Skeletal muscle satellite cell (primary cell): ENCODE data around the gene LRRC37A2. TPM values are rescaled to one million over a fixed set of nuclear protein-coding genes. Genes with fewer than 3 reads are reported as not detected.
"Not testable (repeated sequence)": the region's sequence is repeated elsewhere in the genome, so short reads cannot be mapped to it uniquely, and the experiment has no call there.

Source experiments
- H3K27me3 ChIP-seq: 2 replicates; pipeline ENCODE4 v1.7.0; 2013; ENCODE audit warnings: low read length; ENCODE audit not compliant: control insufficient read depth, insufficient read depth
- H3K36me3 ChIP-seq: 2 replicates; pipeline ENCODE4 v1.7.0; 2013; ENCODE audit warnings: mild to moderate bottlenecking, control low read depth, low read length; ENCODE audit not compliant: insufficient read depth
- H3K4me1 ChIP-seq: 2 replicates; pipeline ENCODE4 v1.7.0; 2013; ENCODE audit warnings: low read length; ENCODE audit not compliant: control insufficient read depth, insufficient read depth
- H3K4me2 ChIP-seq: 2 replicates; pipeline ENCODE4 v1.7.0; 2013; ENCODE audit warnings: mild to moderate bottlenecking, low read length
- H3K4me3 ChIP-seq: 2 replicates; pipeline ENCODE4 v1.7.0; 2013; ENCODE audit warnings: low read length
- H3K9ac ChIP-seq: 2 replicates; pipeline ENCODE4 v1.7.0; 2013; ENCODE audit warnings: mild to moderate bottlenecking, low read depth, low read length, moderate library complexity
- H3K9me3 ChIP-seq: replicated peaks from 2 replicates; pipeline ENCODE4 v1.7.0; 2013; ENCODE audit warnings: mild to moderate bottlenecking, control low read depth, low read length
- total RNA-seq: library from RNA; depleted of rRNA; stranded (reverse); fragments of >200 nt; gene quantifications from 2 replicates; pipeline ENCODE4 v1.2.3, GENCODE V29; 2012; rRNA removed

LRRC37A2 gene
- total RNA-seq, result 2.5 and 5.0 TPM in 2 replicates

DNA sequence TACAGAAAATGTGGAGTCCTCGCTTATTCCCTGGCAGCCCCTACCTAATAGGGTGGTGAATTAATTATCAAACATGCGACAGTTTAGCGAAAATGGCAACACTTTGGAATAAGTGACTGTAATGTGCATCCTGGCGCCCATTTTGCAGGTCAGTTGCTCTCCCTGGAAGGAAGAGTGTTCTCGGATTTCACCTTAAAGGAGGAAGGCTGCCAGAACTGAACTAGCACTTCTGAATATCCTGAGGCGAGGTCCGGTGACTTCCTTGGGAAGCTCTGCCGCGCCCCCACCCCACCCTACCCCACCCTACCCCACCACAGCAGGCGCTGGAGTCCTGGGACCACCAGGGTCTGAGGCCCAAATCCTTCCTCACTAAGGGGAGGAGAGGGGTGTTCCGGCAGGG lies at the start of gene LRRC37A2:
Gene LRRC37A2 (plus strand): TSS at position 301 of the 400 bp plus-strand sequence. CDS start 245 bp downstream, outside the sequence.
- not testable (repeated sequence) for H3K4me3 ChIP-seq, H3K4me2 ChIP-seq, H3K9me3 ChIP-seq, H3K36me3 ChIP-seq, H3K4me1 ChIP-seq, H3K27me3 ChIP-seq, H3K9ac ChIP-seq

DNA sequence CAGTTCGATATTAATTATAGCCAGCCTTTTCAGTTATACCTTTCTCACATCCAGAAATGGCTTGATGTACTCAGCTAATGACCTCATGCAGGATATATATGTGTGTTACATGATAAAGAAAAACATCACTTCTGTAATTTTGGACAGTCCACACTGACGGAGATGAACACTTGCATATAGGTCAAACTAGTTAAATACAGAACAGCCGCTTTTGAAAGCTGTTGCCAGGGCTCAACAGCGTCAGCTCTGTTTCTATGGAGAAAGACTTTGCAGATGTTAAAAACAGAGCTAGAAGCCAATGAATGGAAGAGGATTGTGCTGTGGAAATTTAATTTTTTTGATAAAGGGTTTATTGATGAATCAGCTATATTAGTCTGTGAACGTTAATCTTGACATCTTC lies 44.6 kb upstream of the LRRC37A2 start:
- not testable (repeated sequence) for H3K4me2 ChIP-seq, H3K36me3 ChIP-seq, H3K4me1 ChIP-seq, H3K4me3 ChIP-seq, H3K9me3 ChIP-seq, H3K9ac ChIP-seq, H3K27me3 ChIP-seq

DNA sequence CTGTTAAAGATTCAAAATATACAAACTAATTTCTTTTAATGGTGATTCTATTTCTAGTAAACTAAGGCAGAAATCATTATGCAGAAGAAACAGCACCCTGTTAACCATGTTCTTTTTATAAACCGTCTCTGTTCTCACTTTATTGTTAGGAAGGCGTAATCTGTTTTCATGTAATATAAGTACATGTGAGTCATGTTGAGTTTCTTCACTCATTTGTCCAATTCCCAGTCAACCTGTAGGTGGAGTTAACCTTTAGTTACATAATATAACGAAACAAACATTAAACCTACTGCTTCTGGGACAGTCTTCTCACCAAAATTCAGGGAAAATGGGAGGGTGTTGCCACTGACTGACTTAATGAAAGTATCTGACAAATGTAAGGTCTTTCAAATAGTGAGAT lies 37.8 kb upstream of the LRRC37A2 start:
- H3K27me3 ChIP-seq, H3K4me2 ChIP-seq, H3K9me3 ChIP-seq, H3K36me3 ChIP-seq, H3K4me3 ChIP-seq, H3K4me1 ChIP-seq, H3K9ac ChIP-seq: not testable (repeated sequence)

DNA sequence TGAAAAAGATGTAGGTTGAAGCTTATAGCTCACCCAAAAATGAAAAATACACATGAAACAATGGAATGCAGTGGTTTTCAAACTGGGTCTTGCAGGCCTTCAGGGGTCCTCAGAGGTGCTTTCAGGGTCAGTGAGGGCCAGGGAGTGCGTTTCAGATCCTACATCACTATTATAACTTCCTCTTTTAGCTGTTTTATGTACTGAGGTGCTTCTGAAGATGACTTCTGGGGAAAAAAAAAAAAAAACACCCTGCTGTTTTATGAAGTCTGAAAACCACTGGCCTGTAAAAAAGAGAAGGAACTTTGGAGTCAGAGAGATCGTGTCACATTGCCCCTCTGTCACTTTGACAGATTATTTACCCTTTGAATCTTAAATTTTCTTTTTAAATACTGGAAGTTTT lies 36.7 kb upstream of the LRRC37A2 start:
- H3K36me3 ChIP-seq, H3K27me3 ChIP-seq, H3K4me1 ChIP-seq, H3K4me2 ChIP-seq, H3K9me3 ChIP-seq, H3K9ac ChIP-seq, H3K4me3 ChIP-seq: not testable (repeated sequence)

DNA sequence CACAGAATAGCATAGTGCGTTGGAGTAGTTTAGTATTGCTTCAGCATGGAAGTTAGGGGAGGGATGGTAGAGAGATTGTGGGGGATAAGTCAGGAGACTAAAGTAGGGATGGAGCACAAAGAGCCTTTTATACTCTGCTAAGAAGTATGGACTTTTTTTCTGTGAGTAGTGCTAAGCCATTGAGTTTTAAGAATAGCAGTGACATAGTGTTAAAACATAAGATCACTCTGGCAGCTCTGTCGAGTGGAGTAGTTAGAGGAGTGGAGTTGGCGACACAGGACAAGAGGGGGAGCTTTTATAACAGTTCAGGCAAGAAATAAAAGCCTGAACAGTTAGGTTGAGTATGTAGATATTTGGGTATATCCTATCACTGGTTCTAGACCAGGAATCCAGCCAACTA lies 33.4 kb upstream of the LRRC37A2 start:
- not testable (repeated sequence) for H3K27me3 ChIP-seq, H3K4me1 ChIP-seq, H3K4me2 ChIP-seq, H3K9me3 ChIP-seq, H3K36me3 ChIP-seq, H3K9ac ChIP-seq, H3K4me3 ChIP-seq

DNA sequence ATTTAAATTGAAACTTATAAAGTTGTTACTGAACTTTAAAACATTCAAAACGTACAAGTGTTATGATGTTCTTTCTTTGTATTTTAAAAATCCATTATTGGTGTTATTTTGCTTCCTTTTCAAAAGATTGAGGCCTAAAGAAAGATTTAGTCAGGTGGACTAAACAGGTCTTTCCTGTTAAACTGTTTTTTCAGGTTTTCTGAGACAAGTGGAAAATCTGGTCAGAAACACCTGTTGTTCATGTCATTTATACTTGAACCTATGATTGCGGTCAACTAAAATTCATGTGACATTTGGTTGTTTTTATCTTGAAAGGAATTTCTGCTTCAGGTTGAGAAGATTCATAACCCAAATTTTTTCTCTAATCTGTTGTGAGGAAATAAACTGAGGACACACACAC lies 31.0 kb upstream of the LRRC37A2 start:
- H3K4me1 ChIP-seq, H3K9ac ChIP-seq, H3K4me2 ChIP-seq, H3K36me3 ChIP-seq, H3K4me3 ChIP-seq, H3K27me3 ChIP-seq, H3K9me3 ChIP-seq: not testable (repeated sequence)

DNA sequence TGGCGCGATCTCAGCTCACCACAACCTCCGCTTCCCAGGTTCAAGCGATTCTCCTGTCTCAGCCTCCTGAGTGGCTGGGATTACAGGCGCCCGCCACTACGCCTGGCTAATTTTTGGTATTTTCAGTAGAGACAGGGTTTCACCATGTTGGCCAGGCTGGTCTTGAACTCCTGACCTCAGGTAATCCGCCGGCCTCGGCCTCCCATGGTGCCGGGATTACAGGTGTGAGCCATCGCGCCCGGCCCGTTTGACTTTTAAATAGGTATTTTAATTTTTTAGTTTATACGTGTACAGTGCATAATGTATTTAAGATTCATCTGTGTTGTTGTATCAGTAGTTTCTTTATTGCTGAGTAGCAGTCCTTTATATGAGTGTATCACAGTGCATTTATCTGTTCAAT lies 20.2 kb upstream of the LRRC37A2 start:
- not testable (repeated sequence) for H3K27me3 ChIP-seq, H3K4me3 ChIP-seq, H3K36me3 ChIP-seq, H3K9me3 ChIP-seq, H3K4me1 ChIP-seq, H3K9ac ChIP-seq, H3K4me2 ChIP-seq

DNA sequence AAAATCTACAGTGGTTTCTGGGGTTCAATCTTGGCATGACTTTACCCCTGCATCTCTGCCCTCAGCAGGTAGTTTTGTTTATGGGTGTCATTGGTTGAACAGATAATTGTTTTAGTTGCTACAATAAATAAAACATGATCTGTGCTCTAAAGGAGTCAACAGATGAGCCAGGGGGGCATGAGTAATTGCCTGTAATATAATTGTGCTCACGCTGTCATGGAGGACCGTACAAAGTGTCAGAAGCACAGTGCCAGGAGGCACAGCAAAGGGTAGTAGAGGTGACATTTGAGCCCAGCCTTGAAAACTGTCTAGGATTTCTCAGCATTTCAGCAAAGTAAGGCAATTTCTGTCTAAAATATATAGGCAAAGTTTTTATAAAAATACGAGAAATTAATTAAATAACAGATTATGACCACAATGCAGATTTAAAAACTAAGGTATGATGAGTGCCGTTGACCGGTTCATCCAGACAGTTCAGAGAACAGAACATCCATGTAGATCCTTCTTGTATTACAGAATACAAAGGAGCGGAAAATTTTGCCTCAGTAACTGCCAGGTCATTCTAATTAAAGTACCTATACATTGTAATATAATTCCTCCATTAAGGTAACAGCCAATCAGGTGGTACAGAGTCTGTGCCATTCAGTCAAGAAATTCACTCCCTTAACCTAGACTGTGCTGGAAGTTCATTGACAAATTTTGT lies 12.7 kb upstream of the LRRC37A2 start:
- H3K36me3 ChIP-seq, H3K27me3 ChIP-seq, H3K4me2 ChIP-seq, H3K4me3 ChIP-seq, H3K4me1 ChIP-seq, H3K9ac ChIP-seq, H3K9me3 ChIP-seq: not testable (repeated sequence)

DNA sequence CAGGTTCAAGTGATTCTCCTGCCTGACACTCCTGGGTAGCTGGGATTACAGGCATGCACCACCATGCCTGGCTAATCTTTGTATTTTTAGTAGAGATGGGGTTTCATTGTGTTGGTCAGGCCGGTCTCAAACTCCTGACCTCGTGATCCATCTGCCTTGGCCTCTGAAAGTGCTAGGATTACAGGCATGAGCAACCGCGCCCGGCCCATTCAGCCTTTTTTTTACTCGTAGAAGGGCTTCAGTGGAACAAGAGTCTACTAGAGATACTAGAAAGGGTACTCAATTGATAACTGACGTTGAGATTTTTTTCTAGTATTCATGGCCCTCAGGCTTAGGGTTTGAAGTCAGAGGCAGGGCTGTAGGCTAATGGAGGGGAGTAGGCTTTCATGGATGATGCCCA lies 6.4 kb upstream of the LRRC37A2 start:
- H3K9me3 ChIP-seq, H3K36me3 ChIP-seq, H3K4me2 ChIP-seq, H3K9ac ChIP-seq, H3K4me3 ChIP-seq, H3K27me3 ChIP-seq, H3K4me1 ChIP-seq: not testable (repeated sequence)

DNA sequence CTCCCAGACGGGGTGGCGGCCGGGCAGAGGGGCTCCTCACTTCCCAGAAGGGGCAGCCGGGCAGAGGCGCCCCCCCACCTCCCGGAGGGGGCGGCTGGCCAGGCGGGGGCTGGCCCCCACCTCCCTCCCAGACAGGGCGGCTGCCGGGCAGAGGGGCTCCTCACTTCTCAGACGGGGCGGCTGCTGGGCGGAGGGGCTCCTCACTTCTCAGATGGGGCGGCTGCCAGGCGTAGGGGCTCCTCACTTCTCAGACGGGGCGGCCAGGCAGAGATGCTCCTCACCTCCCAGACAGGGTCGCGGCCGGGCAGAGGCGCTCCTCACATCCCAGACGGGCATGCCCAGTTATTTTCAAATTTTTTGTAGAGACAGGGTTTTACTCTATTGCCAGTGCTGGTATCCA lies 22.4 kb downstream of the LRRC37A2 start:
- not testable (repeated sequence) for H3K4me1 ChIP-seq, H3K4me2 ChIP-seq, H3K9me3 ChIP-seq

DNA sequence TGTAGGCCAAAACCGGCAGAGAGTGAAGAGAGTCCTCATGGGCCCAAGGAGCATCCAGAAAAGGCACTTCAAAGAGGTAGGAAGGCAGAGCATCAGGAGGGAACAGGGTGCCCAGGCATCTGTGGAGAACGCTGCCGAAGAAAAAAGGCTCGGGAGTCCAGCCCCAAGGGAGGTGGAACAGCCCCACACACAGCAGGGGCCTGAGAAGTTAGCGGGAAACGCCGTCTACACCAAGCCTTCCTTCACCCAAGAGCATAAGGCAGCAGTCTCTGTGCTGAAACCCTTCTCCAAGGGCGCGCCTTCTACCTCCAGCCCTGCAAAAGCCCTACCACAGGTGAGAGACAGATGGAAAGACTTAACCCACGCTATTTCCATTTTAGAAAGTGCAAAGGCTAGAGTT lies 36.3 kb downstream of the LRRC37A2 start:
- H3K4me1 ChIP-seq, H3K27me3 ChIP-seq, H3K4me3 ChIP-seq, H3K9me3 ChIP-seq, H3K36me3 ChIP-seq, H3K9ac ChIP-seq, H3K4me2 ChIP-seq: not testable (repeated sequence)

More for the DNA sequence above, 22.4 kb downstream of the LRRC37A2 start:
- not testable (repeated sequence) for H3K27me3 ChIP-seq, H3K9ac ChIP-seq, H3K4me3 ChIP-seq, H3K36me3 ChIP-seq

DNA sequence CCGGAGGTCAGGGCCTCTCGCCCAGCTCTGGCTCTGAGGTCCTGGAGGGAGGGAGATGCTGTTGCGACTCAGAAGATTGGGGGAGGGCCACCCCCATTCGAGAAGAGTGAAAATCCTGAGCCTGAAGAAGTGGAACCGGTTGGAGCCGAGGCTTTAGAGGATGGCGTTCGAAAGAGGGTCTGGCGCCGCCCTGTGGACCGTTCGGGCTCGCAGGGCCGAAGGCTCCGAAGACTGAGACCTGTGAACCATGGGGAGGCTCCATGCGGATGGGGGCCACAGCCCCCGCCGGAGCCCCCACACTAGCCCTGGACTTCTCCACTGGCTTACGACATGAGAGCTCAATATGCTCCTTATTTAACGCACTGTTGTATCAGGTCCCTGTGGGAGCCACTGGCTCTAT lies 46.9 kb downstream of the LRRC37A2 start:
- not testable (repeated sequence) for H3K4me1 ChIP-seq, H3K4me2 ChIP-seq, H3K36me3 ChIP-seq, H3K27me3 ChIP-seq, H3K9me3 ChIP-seq, H3K9ac ChIP-seq, H3K4me3 ChIP-seq
